GM21737 (cell line): ENCODE measurements around the gene CTIF.
"Not testable (repeated sequence)": the region's sequence is repeated elsewhere in the genome, so short reads cannot be mapped to it uniquely, and the experiment has no call there.

ENCODE experiments used
- ATAC-seq: cut with Tn5 transposase; IDR thresholded peaks from one replicate; pipeline ENCODE4 v1.9.1; 2021; ENCODE audit warnings: mild to moderate bottlenecking, moderate library complexity; ENCODE audit not compliant: unreplicated experiment

CTIF gene

GRCh38 chr18:48811401-48811800, 272.6 kb downstream of the CTIF start:
- ATAC-seq, result no peak

GRCh38 chr18:48811977-48812451, 273.2 kb downstream of the CTIF start:
- not testable (repeated sequence) for ATAC-seq

DNA sequence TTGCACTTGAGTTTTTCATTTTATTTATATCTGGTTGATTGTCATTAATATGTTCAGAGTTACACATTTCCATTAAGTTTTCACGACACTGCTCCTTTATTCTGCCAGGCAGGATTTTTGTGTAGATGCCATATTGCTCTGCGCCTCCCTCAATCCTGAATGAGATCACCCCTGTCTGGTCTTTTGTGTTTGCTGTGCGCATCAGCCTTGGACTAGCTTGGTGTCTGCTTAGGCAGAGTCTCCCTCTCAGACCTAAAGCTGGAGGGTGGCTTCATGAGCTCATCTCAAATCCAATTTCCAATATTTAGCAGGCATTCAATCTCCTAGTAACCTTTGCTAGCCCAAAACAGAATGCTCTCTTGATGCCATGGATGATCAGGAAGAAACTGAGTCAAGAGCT, 274.5 kb downstream of the CTIF start:
- ATAC-seq, result no peak

DNA sequence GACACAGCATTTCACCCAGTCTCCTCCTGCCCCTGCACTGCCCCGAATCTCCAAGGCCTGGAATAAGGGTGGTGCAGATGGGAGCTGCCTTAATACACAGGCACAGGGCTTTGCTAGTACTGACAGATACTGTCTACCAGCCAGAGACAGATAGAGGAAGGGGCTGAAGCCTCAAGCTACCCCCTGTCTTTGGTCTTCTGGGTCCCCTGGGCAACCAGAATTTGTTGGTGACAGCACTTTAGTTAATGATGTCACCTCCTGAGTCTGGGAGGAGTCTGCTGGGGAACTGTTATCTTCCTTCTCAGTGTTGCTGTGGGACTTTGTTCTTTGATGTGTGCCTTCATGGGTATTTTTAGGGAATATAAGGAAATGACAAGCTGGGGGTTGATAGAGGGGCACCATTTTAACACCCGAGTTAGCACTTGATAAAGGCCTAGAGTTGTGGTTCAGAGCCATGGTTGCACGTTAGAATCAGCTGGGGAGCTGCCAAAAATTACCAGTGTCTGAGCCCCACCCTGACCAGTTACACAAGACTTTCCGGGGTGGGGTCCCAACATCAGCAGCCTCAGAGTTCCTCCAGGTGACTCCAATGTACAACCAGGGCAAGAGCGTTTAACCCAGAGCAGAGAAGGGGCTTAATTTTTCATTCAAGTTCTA, 275.1 kb downstream of the CTIF start:
- no peak for ATAC-seq

DNA sequence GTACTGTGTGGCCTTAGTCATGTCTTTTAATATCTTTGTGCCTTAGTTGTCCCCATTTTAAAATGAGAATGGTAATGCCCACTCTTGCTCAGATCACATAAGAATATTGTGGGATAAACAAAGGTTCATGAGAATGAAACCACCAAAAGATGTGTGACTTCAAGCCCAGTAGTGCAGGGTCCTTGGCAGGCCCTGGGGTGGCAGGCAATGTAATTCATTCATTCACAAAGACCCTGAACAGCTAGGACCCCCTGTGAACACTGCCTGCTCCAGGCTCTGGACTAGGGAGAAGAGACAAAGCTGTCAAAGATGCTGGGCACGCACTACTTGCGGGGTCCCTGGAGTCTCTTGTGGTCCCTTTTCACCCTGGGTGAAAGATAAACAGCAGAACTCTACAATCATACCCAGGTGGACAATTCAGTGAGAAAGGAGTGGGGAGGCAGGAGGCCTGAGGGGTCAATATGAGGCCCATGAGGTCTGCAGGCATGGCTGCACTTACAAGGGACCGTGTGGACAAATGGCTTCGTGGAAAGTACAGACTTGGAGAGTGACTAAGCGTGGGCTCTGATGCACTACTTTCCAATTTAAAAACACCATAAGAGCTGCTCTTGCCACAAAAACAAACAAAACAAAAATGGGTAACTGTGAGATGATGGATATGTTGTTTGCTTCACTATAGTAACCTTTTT, 275.8 kb downstream of the CTIF start:
- no peak for ATAC-seq

DNA sequence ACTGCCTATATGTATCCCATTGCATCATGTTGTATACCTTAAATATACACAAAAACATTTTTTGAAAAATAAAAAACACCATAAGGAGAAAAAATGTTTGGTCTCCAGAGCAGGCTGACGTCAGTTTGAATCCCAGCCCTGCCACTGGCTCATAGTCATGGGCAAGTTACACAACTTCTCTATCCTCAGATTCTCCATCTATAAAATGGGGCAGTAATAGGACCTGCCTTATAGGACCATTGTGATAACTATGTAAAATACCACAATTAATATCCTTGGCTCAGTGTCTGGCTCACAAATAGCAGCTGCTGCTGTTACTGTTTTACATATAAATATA, 276.3 kb downstream of the CTIF start:
- ATAC-seq, result no peak

DNA sequence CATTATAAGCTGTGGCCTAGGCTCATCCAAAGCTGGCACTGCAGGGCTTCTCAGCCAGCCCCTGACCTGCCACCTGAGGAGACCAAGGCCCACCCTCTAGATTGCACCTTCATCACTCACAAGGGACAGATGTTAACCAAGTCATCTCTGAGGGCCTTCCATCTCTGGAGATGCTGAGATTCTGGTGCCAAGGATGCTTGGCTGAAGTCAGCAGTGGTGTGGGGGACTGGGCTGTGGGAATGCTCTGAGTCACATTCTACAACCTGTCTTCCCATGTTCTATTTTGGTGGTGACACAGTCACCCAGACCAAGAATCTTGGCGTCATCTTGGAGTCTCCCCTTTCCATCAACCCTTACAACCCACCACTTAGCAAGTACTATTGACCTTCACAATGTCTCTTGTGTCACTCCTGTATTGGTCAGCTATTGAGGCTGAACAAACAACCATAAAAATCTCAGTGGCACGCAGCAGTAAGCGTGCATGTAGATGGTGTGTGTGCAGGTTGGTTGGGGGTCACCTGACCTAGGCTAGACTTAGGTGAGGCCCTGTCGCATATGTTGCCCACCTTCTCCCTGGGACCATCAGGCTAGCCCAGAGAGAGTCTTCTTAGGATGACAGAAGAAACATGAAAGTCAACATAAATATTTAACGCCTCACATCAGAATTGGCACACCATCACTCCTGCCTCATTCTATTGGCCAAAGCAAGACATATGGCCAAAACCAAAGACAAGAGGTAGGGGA, 276.9 kb downstream of the CTIF start:
- no peak for ATAC-seq

DNA sequence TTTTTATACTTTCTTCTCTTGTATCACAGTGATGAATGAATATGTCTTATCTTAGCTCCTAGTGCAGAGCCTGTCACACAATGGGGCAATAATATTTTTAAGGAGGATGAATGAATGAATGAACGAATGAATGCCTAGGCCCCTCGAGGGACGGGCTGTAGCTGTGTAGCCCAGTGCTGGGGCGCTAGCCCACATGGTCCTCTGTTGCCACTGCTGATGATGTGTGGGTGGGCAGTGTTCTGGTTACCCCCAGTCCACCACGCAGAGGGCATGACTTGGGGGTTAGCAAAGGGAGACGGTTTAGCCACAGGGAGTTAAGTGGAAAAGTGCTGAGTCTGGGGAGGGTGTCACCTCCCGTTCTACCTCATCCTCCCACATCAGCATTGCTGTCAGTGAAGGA, 277.7 kb downstream of the CTIF start:
- ATAC-seq, result no peak

- no peak for ATAC-seq
These were observed 278.2 kb downstream of the CTIF start for GRCh38 chr18:48817021-48817461.

DNA sequence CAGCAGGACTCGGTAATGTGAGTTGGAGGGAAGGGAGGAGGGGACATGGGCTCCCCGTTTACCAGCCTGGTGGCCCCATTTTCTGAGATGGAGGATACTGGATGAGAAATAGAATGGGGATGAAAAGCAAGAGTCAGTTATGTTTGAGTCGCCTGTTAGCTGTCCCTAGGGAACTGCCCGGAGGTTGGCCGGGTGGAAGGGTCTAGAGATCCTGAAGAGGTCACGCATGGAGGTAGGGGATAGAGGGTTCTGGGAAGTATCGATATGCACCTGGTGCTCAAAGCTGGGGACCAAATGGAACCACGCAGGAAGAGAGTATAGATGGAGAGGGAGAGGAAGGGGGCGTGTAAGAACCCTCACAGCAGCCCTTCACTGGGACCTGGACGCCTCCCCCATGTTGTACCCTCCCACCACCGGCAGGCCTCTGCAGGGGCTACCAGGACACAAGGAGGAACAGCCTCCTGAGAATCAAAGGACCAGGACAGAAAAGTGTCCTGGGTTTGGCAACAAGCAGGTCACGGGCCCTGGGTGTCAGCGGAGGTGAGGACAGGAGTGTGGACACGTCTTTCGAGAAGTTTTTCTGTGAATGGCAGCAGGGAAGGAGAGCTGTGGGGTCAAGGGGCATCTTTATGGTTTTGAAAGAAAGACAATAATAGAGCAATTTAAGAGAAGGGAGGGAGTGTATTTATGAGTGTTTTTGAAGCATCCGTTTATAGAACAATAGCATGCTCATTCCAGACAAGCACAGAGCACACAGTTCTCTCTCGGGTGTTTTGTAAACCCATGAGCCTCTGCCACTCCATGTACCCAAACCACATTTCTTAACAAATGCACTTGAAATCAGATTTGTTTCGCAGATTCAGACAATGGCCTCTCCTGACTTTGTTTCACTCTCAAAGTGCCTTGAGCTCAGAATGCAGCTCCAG, 279.8 kb downstream of the CTIF start:
- ATAC-seq, result no peak

GRCh38 chr18:48819276-48819675, 280.4 kb downstream of the CTIF start:
- no peak for ATAC-seq

DNA sequence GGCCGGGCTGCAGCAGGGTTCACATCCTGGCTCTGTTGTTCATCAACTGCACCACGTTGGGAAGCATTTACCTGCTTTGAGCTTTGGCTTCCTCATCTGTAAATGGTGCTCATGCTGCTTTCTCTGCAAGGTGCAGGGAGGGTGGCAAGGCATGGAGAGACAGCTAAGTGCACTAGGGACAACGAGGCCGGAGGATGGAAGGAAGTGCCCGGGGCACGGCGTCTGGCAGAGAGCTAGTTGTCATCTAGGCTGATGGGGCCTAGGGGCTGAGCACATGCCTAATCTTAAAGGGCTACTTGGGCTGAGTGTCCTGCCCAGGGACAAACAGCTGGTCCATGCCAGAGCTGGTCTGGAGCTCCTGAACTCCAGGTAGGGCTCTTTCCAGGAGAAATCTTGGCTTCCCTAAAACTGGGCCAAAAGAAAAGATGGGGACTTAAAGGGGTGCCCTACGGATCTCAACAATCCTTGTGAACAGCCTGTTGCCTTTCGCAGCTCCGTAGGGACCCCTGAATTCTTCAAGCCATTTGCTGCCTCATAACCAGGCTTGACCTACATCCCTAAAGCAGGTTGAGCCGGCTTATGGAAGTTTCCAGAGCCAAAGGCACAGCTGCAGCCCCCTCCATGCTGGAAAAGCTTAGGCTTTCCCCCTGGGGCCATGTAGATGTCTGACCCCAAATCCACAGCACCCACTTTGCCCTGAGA, 281.1 kb downstream of the CTIF start:
- no peak for ATAC-seq

DNA sequence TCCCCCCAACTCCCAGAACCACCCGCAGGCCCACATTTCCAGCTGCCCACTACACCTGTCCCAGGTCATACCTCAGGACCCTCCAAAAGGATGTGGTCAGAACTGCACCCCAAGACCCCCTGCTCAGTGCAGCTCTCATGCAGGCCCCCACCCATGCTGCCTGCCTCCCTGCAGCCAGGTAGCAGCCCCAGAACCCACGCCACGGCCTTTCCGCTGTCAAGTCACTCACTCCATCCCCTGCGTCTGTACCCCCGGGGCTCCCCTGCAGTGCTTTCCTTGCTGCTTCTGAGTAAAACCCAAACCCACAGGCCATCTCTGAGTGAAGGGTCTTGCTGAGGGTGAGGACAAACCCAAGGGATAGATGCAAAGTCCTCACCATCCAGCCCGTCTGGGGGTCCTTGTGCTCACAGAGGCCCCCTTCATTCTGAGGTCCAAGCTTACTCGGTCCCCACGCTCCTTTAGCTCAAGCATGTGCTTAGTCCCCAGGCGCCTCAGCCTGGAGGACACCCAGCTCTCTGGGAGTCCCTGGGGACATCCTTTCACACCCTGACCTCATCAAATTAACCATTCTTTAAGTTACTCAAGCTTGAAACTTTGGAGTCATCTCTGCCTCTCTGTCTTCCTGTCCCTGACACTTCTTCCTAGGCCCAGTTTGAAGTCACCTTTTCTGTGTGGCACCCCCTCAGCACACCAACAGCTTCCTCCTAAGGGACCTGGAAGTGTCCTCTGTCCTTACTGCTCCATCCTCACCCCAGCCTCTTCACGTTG, 281.8 kb downstream of the CTIF start:
- peak; percentile 90 for ATAC-seq

- ATAC-seq, result no peak
These were observed 282.4 kb downstream of the CTIF start for GRCh38 chr18:48821251-48821590.

DNA sequence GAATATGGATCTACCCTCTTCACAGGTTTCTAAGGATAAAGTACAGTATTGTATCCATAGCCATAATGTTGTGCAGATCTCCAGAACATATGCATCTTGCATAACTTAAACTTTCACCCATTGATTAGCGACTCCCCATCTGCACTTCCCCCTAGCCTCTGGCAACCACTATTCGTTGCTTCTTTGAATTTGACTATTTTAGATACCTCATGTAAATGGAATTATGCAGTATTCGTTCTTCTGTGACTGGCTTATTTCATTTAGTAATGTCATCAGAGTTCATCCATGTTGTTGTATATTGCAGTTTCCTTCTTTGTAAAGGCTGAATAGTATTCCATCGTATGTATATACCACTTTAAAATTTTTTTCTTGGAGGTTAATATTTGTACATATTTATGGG, 283.0 kb downstream of the CTIF start:
- no peak for ATAC-seq

- ATAC-seq, result no peak
These were observed 285.6 kb downstream of the CTIF start for GRCh38 chr18:48824231-48824970.

DNA sequence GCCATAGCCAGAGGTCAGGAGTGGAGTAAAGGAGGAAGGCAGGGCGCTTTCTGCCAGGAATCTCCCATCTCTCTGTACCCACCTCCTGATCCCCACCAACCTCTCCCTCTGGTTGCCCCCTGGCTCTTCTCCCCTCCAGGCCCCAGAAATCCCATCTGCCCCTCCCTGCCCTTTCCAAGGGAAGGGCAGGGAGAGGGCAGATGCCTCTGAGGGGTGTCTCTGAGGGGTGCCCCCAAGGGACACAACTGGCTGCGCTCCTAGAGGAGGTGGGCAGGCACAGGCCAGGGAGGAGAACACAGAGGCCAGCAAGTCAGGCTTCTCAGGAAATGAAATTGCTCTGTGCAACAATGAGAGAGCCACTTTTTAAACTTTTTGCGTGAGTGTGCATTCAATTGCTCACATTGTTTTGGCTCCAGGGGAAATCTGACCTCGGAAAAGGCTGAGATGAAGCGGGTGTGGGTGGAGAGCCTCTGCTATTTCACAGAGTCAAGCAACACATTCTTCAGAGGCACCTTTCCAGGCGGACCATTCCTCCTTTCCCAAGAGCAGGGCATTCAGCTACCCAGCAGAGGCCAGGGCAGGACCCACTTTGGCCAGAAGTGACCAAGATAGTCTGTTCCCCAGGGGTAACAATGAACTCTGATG, 286.4 kb downstream of the CTIF start:
- ATAC-seq, result no peak

GRCh38 chr18:48826271-48826670, 287.4 kb downstream of the CTIF start:
- no peak for ATAC-seq

DNA sequence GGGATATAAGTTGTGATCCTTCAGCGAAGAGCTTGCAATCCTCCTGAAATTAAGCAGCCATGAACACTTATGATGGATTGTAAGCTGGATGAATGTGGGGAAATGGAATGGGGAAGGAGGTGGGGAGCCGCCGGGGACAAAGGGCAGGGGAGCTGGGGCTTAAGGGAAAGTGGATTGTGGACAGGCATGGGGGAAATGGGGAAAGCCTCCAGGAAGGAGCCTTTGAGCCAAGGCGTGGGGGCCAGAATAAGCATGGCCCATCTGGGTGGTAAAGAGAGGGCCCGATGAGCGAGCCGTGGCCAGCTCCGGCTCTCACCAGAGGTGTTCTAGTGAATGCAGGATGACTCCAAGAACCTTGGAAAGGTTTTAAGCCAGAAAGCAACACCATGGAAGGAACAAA, 288.0 kb downstream of the CTIF start:
- ATAC-seq, result no peak
